SW480 (cell line): ENCODE results near the gene SAPCD2.
"Not testable (repeated sequence)": the region's sequence is repeated elsewhere in the genome, so short reads cannot be mapped to it uniquely, and the experiment has no call there.

ENCODE experiments used
- DNase-seq: peaks from one replicate; pipeline ENCODE4 v3.0.0-alpha.2; 2016; ENCODE audit warnings: low spot score

SAPCD2 gene

DNA sequence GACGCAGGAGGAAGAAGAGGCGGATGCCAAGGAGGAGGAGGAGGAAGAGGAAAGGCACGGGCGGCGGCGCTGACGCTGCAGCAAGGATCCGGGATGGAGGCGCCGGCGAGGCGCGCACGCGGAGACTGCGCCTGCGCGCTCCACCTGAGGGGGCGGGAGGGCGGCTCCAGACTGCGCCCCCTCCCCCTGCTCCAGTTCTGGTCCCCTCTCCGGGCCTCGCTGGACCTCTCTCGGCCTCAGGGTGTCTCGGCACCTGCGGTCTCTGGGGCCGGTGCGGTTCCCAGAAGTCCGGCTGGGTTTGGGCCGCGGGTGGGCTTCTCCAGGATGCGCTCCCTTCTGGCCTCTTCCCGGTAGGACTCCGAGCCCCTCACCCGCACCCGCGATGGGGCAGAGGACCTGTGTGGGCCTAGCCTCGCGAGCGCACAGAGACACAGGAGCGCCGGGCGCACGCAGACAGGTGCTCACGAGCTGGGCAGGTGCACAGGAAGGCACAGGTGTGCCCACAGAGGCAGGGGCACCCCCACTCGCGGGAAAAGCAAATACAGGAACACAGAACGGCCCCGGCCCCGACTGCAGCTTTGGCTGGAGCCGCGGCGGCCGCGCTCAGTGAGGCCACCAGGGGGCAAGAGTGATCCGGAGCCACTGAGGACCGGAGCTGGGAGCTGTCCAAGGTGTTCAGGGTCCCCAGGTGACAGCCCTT, 24.1 kb downstream of the SAPCD2 start, which contains the start of gene NPDC1:
NPDC1 (minus strand) TSS at position 90 of the 700 bp plus-strand sequence. CDS start 188 bp downstream, outside the sequence.
- DNase-seq: peak; percentile 85

DNA sequence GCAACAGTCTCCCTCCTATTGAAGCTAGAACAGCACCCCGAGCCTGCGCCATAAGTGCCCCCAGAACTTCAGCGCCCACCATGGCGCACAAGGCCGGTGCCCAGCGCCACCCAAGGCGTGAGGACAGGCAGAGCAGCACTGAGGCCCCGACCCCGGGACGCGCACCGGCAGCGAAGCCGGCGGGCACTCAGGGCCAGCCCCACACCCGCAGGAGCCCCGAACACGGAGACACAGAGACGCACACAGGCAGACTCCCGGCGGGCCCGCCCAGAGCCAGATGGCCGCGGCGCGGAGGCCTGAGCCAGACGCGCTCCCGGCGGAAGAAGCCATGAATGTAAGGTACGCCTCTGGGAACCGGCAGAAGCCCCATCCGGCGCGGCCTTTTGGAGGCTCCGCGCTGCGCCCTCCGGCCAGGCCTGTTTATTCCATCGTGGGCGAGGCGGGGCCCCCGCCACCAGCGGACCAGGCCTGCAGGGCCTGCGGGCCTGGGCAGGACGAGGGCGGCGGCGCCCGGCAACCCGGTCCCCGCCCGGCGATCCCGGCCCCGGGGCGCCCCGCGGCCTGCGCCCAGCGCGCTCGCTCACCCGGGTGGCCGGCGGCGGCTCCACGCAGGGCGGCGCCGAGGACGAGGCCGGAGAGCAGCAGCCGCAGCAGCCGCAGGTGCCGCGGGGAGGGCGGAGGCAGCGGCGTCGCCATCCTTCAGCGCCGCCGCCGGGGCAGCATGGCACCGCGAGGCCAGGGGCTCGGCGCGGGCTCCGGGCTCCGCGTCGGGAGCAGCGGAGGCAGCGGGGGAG, 24.9 kb downstream of the SAPCD2 start:
- DNase-seq: peak; percentile 50

DNA sequence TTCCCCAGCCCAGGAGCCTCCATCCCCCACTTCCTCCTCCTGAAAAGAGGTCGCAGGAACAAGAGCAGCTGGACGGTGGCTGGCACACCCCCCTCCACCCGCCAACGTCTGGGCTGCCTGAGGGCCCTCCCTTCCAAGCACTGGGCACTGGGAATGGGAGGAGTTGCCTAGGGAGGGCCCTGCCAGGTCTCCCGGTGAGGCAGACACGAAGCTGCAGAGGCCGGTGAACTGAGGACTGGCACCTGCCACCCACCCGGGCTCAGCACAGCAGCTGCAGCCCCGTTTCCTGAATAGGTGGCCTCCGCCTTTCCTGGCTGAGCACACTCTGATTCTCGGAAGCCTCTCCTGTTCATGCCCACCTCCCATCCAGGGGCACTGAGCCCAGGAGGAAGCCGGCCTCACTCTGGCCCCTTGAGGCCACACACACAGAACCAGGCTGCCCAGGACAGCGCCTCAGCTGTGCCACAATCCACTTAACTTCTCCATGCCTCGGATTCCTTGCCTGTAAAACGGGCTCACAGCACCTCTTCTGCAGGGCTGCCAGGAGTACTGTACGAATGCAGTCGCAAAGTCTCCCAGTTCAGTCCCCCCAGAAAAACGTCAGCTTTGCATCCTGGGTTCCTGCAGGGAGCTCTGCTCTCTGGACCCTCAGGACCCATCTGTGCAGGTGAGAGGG, 25.7 kb downstream of the SAPCD2 start:
- no peak for DNase-seq

DNA sequence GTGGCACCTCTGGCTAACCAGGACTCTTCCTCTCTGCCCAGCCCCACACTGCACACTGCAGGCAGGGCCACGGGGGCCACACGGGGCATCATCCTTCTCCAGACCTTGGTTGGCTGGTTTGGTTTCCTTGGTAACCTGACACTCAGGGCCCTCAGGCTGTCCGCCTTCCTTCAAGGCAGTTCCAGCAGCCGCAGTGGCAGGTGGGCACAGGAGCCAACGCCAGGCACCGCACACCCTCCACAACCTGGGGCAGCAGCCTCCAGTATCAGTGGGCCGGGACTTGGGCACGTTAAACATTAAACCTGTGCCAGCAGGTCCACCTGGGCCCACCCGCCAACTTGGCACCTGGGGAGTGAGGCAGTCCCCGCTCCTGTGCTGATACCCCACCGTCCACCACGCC, 26.3 kb downstream of the SAPCD2 start:
- no peak for DNase-seq

DNA sequence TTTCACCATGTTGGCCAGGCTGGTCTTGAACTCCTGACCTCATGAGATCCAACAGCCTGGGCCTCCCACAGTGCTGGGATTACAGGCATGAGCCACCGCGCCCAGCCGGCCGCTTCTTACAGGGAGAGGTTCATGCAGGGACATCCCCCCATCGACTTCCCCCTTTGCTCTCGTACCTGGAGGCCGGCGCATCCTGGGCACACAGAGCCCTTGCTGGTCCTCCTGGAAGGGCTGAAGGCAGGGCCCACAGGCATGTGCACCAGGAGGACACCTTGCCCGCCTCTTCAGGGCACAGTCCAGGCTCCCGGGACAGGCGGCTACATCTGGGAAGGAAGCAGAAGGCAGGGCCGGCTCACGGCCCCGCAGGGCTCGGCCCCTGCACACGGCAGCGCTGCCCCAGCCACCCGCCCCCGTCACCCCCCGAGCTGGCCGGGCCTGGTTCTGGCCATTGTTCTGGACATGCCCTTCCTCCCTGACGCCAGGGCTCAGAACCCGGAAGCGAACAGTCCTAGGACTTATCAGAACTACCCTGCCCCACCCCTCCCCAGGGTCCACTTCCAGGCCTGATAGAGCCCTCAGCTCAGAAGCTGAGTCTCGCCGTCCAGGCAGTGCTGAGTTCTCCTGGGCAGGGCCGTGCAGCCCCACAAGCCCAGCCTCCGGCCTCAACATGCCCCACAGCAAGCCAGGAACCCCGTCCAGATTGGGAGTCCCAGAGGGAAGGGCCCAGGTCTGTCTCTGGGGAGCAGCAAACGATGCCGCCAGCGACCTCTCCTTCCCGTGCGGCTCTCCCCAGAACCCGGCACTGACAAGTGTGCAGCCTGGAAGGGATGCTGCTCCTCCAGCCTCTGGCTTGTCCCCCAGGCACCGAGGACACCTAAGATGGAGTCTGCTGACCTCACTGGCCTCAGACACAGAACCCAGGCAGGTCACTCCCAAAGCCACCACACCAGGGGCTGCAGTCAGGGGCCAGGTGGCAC, 27.3 kb downstream of the SAPCD2 start:
- DNase-seq: no peak

DNA sequence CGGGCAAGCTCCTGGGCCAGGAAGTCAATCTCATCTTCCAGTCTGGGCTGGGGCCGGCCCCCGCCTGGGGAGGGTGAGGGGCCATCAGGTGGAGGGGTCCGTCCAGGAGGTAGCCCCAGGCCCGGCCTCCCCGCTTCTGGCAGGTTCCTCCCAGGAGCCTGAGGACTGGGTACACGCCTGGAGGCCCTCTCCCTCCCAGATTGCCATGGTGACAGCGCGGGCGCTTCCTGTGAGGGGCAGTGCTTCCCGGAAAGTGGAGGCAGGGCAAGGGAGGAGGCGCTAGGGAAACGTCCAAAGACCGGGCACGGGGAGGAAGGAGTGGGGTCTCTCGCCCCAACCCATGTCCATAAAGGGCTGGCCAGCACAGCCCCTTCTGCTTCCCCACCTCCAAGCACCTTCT, 29.2 kb downstream of the SAPCD2 start:
- DNase-seq: no peak

DNA sequence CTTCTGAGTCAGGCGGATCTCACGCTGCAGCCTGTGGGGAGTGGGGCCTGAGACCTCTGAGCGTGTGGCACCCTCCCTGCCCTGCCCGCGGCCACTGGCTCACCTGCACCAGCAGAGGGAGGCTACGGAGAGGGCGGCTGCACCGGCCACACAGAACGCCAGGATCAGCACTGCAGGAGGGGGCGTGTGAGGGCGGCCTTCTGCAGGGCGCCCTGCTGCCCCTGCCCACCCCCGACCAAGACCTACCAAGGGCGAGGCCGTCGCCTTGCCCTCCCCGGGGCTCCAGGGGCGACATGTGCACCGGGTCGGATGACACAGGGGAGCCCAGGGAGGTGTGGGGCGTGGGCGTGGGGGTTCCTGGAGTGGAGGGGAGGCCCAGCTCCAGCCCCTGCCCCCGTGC, 29.8 kb downstream of the SAPCD2 start:
- DNase-seq: no peak

DNA sequence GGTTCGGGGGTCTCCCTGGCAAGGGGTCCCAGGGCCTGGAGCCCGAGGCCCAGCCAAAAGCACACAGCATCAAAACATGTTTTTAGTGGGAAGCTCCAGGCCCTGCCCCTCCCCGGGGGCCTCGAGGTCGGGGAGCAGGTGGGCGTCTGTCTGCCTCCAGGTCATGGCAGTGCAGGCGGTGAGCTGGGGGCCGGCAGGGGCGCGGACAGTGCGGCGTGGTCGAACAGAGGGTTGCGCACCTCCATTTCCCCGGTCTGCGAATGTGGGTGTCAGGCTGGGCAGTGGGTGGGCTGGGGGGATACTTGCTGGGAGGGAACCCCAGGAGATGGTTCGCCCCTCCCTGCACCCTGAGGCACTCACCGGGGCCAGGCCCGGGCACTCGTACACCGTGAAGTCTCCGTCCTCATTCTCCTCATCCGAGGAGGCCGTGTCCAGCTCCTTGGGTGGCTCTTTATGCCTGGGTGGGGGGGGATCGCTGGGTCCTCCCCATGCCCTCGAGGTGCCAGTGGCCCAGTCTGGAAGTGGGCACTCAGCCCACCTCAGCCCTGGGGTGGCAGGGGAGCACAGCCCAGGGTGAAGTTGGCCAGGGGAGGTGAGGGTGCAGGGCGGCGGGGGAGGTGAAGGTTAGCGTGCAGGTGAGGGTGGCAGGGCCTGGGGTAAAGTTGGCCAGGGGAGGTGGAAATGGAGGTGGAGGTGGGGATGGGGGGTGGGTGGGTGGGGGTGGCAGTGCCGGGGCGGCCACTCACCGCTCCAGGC, 30.6 kb downstream of the SAPCD2 start:
- no peak for DNase-seq

DNA sequence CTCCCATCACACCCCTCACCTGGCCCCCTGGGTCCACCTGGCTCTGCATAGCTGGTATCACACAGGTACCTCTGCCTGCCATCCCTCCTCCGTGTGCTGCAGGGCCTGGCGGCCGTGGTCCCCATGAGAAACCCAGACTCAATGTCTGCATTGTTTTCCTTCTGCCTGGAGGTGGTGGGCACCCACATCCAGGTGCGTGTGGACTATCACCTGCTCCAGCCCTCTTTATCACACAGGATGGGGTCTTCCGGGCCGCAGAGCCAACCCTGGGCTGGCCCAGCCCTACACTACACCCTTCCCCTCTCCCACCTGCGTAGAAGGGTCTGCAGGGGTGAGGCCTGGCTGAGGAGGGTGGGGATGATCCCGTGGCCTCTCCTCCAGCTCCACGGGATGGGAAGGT, 31.4 kb downstream of the SAPCD2 start:
- no peak for DNase-seq

DNA sequence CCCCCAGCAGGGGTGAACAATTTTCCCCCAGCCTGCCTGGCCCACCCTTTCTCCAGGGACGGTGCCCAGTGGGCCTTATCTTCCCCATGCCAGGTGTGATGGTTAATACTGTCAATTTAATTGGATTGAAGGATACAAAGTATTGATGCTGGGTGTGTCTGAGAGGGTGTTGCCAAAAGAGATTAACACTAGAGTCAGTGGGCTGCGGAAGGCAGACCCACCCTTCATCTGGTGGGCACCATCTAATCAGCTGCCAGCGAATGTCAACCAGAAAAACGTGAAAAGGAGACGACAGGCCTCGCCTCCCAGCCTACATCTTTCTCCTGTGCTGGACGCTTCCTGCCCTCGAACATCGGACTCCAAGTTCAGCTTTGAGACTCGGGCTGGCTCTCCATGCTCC, 32.9 kb downstream of the SAPCD2 start:
- DNase-seq: no peak

DNA sequence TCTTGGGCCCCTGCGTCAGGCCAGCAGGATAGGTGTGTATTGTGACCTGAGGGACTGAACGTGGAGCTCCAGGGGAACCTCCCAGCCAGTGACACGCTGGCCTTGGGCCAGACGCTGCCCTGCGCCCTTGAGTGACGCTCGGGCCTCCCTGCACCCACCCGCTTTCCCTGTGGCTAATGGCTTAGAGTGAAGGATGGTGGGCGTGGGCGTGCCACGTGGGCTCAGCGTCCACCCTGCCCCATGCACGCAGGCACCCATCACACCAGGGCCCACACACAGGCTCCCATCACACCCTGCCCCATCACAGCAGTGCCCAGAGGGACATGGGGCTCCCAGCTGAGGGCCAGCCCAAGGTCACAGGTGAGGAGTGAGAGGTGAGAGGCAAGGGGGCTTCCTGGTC, 33.3 kb downstream of the SAPCD2 start:
- DNase-seq: no peak

DNA sequence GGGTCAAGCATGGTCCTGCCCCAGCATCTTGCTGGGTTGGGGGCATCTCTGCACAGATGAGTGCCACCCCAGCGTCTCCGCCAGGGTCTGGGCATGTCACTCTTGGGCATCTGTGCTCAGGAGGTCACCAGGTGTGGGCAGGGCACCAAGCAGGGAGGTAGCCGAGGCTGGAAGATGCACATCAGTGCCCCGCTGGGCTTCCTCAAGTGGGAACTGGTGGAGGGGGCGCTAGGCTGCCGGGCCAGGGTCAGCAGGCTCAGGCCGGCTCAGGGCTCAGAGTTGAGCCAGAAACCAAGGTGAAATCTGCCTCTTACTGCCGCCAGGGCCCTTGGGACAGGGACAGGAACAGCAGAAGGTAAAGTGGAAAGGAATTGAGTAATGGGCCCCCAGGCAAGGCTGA, 34.4 kb downstream of the SAPCD2 start:
- no peak for DNase-seq

DNA sequence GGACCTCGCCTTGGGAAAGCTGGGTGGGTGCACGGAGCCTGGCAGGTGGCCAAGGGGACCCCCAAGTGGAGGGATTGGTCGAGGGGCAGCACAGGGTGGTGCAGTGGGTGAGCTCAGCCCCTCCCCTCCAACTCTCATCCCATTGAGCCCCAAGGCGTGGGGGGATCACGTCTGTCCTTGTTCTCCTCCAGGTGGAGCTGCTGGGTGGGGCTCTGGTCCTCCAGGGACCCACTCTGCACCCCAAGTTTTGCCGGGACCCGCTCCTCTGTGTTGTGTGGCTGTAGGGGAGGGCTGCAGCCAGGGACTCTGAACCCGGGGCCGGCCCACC, 34.9 kb downstream of the SAPCD2 start:
- DNase-seq: no peak

DNA sequence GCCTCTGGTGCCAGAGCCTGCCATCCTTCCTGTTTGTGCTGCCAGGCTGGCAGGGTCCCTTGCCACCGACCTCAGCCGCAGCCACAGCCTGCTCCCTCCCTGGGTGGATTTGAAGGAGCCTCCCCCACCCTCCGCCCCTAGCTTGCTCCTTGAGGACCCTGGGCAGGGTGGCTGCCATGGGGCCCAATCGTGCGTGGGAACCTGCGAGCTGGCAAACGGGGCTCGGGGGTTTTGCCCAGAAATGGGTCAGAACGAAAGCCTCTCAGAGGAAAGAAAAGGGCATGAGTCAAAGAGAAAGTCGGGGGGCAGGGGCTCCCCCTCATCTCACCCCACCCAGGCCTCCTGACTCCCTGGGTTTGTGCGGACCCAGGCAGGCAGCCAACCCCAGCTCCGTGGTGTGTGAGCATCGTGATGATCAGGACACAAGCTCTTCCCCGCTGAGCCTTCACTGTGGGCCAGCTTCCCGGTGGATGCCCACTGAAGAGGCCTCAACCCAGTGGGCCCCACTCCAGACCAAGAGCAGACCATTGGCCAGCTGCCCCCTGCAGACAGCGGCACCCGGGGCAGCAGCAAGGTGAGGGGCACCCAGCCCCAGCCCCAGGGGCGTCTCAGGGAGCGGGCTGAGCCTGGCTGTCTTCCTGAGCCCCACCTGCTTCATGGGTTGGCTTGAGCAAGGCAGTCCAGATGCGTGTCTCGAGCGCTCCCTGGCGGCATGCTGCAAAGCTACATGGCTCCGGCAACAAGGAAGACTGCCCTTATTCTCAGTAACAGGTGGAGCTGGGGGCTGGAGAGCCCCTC, 35.4 kb downstream of the SAPCD2 start:
- peak; percentile 87 for DNase-seq

DNA sequence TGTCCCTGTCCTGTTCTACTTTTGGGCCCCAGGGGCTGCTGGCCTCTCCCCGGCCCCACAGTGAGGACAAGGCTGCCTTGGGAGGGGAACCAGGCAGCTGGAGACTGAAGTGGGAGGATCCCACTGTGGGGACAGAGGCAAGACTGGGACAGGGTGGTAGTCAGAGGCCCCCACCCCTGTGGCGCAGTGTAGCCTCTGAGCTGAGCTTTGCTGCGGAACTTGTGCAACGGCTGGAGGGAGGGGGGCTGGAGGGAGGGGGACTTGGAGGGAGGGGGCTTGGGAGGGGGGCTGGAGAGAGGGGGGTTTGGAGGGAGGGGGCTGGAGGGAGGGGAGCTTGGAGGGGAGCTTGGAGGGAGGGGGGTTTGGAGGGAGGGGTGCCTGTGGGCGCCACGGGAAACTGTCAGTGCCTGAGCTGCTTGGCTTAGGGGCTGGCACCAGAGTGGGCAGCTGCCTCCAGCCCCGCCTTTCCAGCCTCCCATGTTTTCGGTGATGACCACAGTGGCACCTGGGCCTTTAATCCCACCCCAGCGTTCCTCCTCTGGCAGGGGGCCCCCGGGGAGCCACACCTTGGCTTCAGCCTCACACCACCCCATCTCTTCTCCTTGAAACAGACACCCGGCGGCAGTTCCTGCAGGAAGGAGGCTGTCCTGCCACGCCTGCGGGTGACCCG, 36.2 kb downstream of the SAPCD2 start:
- peak; percentile 51 for DNase-seq

DNA sequence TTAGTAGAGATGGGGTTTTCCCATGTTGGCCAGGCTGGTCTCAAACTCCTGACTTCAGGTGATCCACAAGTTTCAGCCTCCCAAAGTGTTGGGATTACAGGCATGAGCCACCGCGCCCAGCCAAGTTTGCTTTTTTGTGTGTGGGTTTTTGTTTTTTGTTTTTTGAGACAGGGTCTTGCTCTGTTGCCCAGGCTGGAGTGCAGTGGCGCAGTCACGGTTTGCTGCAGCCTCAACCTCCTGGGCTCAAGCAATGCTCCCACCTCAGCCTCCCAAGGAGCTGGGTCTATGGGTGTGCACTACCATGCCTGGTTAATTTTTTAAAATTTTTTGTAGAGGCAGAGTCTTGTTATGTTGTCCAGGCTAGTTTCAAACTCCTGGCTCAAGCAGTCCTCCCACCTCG, 36.9 kb downstream of the SAPCD2 start:
- DNase-seq: not testable (repeated sequence)

DNA sequence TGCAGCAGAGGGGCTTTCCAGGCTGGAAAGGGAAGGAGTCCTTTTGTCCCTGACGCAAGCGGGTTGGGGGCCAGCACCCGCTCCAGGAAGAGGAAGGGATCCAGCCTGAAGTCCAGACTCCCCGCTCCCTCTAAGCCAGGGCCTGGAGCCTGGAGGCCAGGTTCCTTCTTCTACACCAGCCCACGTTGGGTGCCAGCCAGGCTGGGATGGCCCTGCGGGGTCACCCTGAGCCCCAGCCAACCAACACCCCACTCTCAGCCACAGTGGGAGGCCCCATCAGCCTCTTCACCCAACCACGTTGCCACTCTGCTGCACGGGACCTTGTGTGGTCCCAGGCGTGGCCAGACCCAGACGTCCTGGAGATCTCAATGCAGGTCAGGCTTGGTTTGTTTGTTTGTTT, 37.5 kb downstream of the SAPCD2 start:
- DNase-seq: no peak

DNA sequence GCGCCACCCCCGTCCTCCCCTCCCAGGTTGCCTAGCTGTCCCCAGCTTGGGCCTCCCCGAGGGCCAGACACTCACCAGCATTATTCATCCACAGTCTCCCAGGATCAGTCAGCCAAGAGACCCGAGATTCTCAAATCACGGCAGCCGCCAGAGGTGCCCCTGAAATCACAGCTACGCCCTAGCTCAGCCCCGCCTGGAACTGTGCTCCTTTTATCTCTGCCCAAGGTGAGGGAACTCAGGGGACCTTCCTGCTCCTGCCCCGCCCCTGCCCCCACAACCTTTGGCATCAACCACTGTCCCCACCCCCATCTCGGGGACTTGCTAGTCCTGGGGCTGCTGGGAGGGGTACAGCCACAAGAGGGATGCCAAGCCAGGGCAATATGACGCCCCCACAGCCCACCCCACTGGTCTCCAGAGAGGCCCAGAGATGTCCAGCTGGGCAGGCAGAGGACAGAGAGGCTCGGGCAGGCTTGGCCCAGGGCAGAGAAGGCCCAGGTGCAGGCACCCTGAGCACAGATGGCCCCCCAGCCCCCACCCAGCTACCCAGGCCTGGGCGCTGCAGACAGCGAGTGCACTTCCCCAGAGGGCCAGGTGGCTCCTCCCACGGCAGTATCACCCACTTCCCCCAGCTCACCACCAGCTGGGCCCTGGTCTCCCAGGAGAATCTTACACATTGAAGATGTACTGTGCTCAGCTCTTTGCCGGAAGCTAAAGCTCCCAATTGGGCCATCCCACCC, 38.3 kb downstream of the SAPCD2 start, which contains the start of gene FUT7:
FUT7 (minus strand) TSS at position 185 of the 737 bp plus-strand sequence; CDS start at position 88, 97 bp downstream.
- DNase-seq: no peak
